DND-41 (cell line): ENCODE measurements around the gene PRKCD.

ENCODE experiments used
- ATAC-seq: fragments of 200-7000 bp; cut with Tn5 transposase; 3 replicates; pipeline ENCODE4 v1.9.1; 2021; ENCODE audit warnings: low read depth; ENCODE audit not compliant: insufficient read depth
- DNase-seq: peaks from one replicate; pipeline ENCODE4 v3.0.0-alpha.2; 2020
- H2AFZ ChIP-seq: 2 replicates; pipeline ENCODE4 v1.6.0; 2012; ENCODE audit warnings: low read depth, low read length
- H3K27ac ChIP-seq: 2 replicates; pipeline ENCODE4 v1.5.1; 2012; ENCODE audit warnings: low read length, inconsistent platforms
- H3K27me3 ChIP-seq: fragments of 200-600 bp; sonication (generic); 2 replicates; pipeline ENCODE4 v1.6.0; 2012; ENCODE audit warnings: low read length, mild to moderate bottlenecking, inconsistent platforms; ENCODE audit not compliant: insufficient read depth, poor library complexity
- H3K36me3 ChIP-seq: 2 replicates; pipeline ENCODE4 v1.5.1; 2012; ENCODE audit warnings: low read length, inconsistent platforms; ENCODE audit not compliant: insufficient read depth
- H3K4me1 ChIP-seq: 2 replicates; pipeline ENCODE4 v1.5.1; 2012; ENCODE audit warnings: mild to moderate bottlenecking, low read length; ENCODE audit not compliant: insufficient read depth
- H3K4me2 ChIP-seq: 2 replicates; pipeline ENCODE4 v1.6.0; 2012; ENCODE audit warnings: mild to moderate bottlenecking, moderate library complexity, low read length, inconsistent platforms; ENCODE audit not compliant: insufficient read depth
- H3K4me3 ChIP-seq, 2 experiments: fragments of 200-600 bp in 1 of 2; shearing (Covaris generic) in 1 of 2; 2 replicates each; pipeline ENCODE4 v1.5.1; 2012 to 2016; ENCODE audit warnings: inconsistent platforms in 2 of 2, low read length in 2 of 2, mild to moderate bottlenecking in 2 of 2, low read depth in 1 of 2, moderate library complexity in 1 of 2
- H3K79me2 ChIP-seq: 2 replicates; pipeline ENCODE4 v1.6.0; 2012; ENCODE audit warnings: low read length, inconsistent platforms; ENCODE audit not compliant: insufficient read depth
- H3K9ac ChIP-seq: 2 replicates; pipeline ENCODE4 v1.6.0; 2012; ENCODE audit warnings: low read depth, mild to moderate bottlenecking, inconsistent platforms, low read length, moderate library complexity
- H3K9me3 ChIP-seq: 2 replicates; pipeline ENCODE4 v1.5.1; 2012; ENCODE audit warnings: low read length, moderate library complexity, mild to moderate bottlenecking, inconsistent platforms; ENCODE audit not compliant: insufficient read depth, severe bottlenecking
- H4K20me1 ChIP-seq: 2 replicates; pipeline ENCODE4 v1.6.0; 2012; ENCODE audit warnings: low read length; ENCODE audit not compliant: insufficient read depth
- CTCF ChIP-seq: IDR thresholded peaks from 2 replicates; pipeline ENCODE4 v1.5.1; 2012; ENCODE audit warnings: borderline replicate concordance, low read length, moderate library complexity, mild to moderate bottlenecking; ENCODE audit not compliant: poor library complexity, severe bottlenecking; ENCODE audit errors: extremely low read depth
- EZH2 ChIP-seq: IDR thresholded peaks from 3 replicates; pipeline ENCODE4 v1.6.1; 2012; ENCODE audit warnings: borderline replicate concordance, low read depth, mild to moderate bottlenecking, moderate library complexity, low read length, inconsistent platforms; ENCODE audit not compliant: severe bottlenecking

Gene PRKCD

DNA sequence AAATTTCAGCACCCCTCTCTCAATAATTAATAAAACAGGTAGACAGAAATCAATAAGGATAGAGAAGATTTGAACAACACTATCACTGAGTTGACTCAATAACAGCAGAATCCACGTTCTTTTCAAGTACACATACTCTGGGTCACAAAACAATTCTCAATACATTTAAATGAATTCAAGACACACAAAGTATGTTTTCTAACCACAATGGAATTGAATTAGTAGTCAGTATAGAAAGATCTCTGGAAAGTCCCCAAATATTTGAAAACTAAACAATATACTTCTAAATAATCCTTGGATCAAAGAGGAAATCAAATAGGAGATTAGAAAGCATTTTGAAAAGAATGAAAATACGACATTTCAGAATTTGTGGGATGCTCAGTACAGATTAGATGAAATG, 54.8 kb downstream of the PRKCD start:
- TF ChIP-seq EZH2 (no peak), CTCF (no peak)
- Histone ChIP-seq H3K79me2 (no peaks in the 10 kb centered on the region), H3K9me3 (no peaks in the 10 kb centered on the region), H3K4me3 (no peak overlapping the region), H4K20me1 (no peaks in the 10 kb centered on the region), H3K4me1 (no peaks in the 10 kb centered on the region), H3K27me3 (no peaks in the 10 kb centered on the region), H3K27ac (no peak overlapping the region), H3K36me3 (no peaks in the 10 kb centered on the region), H2AFZ (no peak overlapping the region), H3K4me2 (no peak overlapping the region), H3K9ac (no peak overlapping the region)
- ATAC-seq (no peak), DNase-seq (no peak)

DNA sequence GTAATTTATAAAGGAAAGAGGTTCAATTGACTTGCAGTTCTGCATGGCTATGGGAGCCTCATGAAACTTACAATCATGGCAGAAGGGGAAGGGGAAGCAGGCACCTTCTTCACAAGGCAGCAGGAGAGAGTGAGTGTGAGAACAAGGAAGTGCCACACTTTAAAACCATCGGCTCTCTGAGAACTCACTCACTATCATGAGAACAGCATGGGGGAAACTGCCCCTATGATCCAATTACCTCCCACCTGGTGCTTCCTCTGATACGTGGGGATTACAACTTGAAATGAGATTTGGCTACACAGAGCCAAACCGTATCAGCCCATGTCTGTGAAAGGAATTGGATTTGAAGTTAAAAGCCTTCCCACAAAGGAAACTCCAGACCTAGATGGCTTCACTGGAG, 55.7 kb downstream of the PRKCD start:
- H2AFZ ChIP-seq = no peak overlapping the region
- ATAC-seq (no peak), DNase-seq (no peak)
- no peaks in the 10 kb centered on the region for H3K27me3 ChIP-seq
- H3K4me3 ChIP-seq = no peak overlapping the region
- no peaks in the 10 kb centered on the region for H3K9me3 ChIP-seq
- no peak overlapping the region for H3K4me2 ChIP-seq
- no peaks in the 10 kb centered on the region for H3K79me2 ChIP-seq
- no peak for TF ChIP-seq EZH2
- no peak for TF ChIP-seq CTCF
- no peak overlapping the region for H3K27ac ChIP-seq
- no peak overlapping the region for H3K9ac ChIP-seq
- no peaks in the 10 kb centered on the region for H3K36me3 ChIP-seq
- no peaks in the 10 kb centered on the region for H4K20me1 ChIP-seq
- H3K4me1 ChIP-seq = no peaks in the 10 kb centered on the region

DNA sequence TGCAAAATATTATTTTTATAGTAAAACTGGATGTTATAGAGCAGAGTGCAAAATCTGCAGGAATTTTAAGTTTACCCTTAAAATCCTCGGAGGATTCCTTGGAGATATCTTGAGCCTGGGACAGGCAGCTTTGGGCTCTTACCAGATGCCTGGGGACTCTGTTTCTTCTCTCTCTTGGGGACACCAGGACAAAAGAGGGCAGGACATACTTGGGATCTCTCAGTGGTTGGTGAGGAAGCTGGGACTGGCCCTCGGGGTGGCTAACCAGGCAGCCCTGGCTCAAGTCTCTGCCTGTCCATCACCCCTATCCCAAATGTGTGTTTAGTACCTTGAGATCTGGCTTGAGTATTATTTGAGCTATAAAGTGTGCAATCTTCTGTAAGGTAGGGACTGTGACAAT, 56.2 kb downstream of the PRKCD start:
- no peak for TF ChIP-seq EZH2
- no peak for TF ChIP-seq CTCF
- no peak overlapping the region for H3K4me2 ChIP-seq
- H3K27me3 ChIP-seq = no peaks in the 10 kb centered on the region
- H3K4me3 ChIP-seq = no peak overlapping the region
- no peaks in the 10 kb centered on the region for H3K4me1 ChIP-seq
- H3K27ac ChIP-seq = no peak overlapping the region
- no peaks in the 10 kb centered on the region for H3K79me2 ChIP-seq
- no peak for ATAC-seq
- H2AFZ ChIP-seq = no peak overlapping the region
- no peak for DNase-seq
- no peaks in the 10 kb centered on the region for H3K36me3 ChIP-seq
- no peaks in the 10 kb centered on the region for H3K9me3 ChIP-seq
- no peak overlapping the region for H3K9ac ChIP-seq
- no peaks in the 10 kb centered on the region for H4K20me1 ChIP-seq

GRCh38 chr3:53218131-53218530, 57.1 kb downstream of the PRKCD start:
- no peaks in the 10 kb centered on the region for H4K20me1 ChIP-seq
- no peak overlapping the region for H3K9ac ChIP-seq
- no peak overlapping the region for H3K27ac ChIP-seq
- H3K4me1 ChIP-seq = no peaks in the 10 kb centered on the region
- peaks cover under 1% of the 10 kb centered on the region; the same call in 1 of the 2 replicates for H3K36me3 ChIP-seq
- H3K4me2 ChIP-seq = no peak overlapping the region
- ATAC-seq (no peak), DNase-seq (no peak)
- H3K4me3 ChIP-seq = no peak overlapping the region
- H2AFZ ChIP-seq = no peak overlapping the region
- H3K79me2 ChIP-seq = no peaks in the 10 kb centered on the region
- no peaks in the 10 kb centered on the region for H3K27me3 ChIP-seq
- H3K9me3 ChIP-seq = no peaks in the 10 kb centered on the region
- no peak for TF ChIP-seq EZH2
